SK-N-SH (cell line): ENCODE data around the gene ADAMTS14. TPM values are rescaled to one million over a fixed set of nuclear protein-coding genes. Genes with fewer than 3 reads are reported as not detected.

Experiments used
- CTCF ChIA-PET: fragments of 300-600, 350-600 bp; formaldehyde crosslinking; extraction: SDS; loops from one replicate; lab custom pipeline; 2021; lab: Yijun Ruan, JAX
- POLR2A ChIA-PET: fragments of 350-600 bp; sonication (Branson Sonifier 250); formaldehyde crosslinking; extraction: SDS; loops from one replicate; lab custom pipeline; 2020; ENCODE audit warnings: antibody characterized with exemption, inconsistent platforms; lab: Yijun Ruan, JAX
- DNase-seq: peaks from one replicate; pipeline ENCODE4 v3.0.0; 2012
- H2AFZ ChIP-seq: fragments of 200-600 bp; sonication (generic); 2 replicates; pipeline ENCODE4 v1.8.1; 2016; ENCODE audit warnings: antibody characterized with exemption, mild to moderate bottlenecking, low read depth
- H3F3A ChIP-seq: fragments of 200-600 bp; sonication (generic); replicated peaks from 2 replicates; pipeline ENCODE3; 2016; ENCODE audit warnings: antibody characterized with exemption, mild to moderate bottlenecking; ENCODE audit not compliant: insufficient read depth
- H3K27ac ChIP-seq, 2 experiments: fragments of 200-500 bp in 1 of 2; fragments of 200-600 bp in 1 of 2; sonication (Bioruptor generic) in 1 of 2; sonication (generic), shearing (Covaris generic) in 1 of 2; 2 replicates each; pipeline versions ENCODE4 v1.5.1 to v1.6.1; 2014 to 2016; ENCODE audit warnings: low read depth in 2 of 2, inconsistent platforms in 1 of 2, low read length in 1 of 2, mild to moderate bottlenecking in 1 of 2, mixed read lengths in 1 of 2
- H3K27me3 ChIP-seq: fragments of 200-600 bp; sonication (generic), shearing (Covaris generic); 2 replicates; pipeline ENCODE4 v1.6.1; 2016; ENCODE audit warnings: mixed run types; ENCODE audit not compliant: insufficient read depth
- H3K36me3 ChIP-seq, 2 experiments: fragments of 200-500 bp in 1 of 2; fragments of 200-600 bp in 1 of 2; sonication (Bioruptor generic) in 1 of 2; sonication (generic) in 1 of 2; replicated peaks in 1 of 2; 2 replicates each; pipeline versions ENCODE3 to v1.5.1; 2014 to 2016; ENCODE audit warnings: low read length in 1 of 2, mild to moderate bottlenecking in 1 of 2; ENCODE audit not compliant: insufficient read depth in 2 of 2, control insufficient read depth in 1 of 2
- H3K4me1 ChIP-seq, 2 experiments: fragments of 200-500 bp in 1 of 2; fragments of 200-600 bp in 1 of 2; sonication (Bioruptor generic) in 1 of 2; sonication (generic), shearing (Covaris generic) in 1 of 2; 2 replicates each; pipeline versions ENCODE4 v1.5.1 to v1.6.1; 2014 to 2016; ENCODE audit warnings: low read depth in 1 of 2, low read length in 1 of 2, mixed run types in 1 of 2; ENCODE audit not compliant: insufficient read depth in 2 of 2, control insufficient read depth in 1 of 2
- H3K4me2 ChIP-seq: fragments of 200-600 bp; sonication (generic), shearing (Covaris generic); 2 replicates; pipeline ENCODE4 v1.6.1; 2017; ENCODE audit warnings: mixed run types
- H3K4me3 ChIP-seq, 2 experiments: fragments of 200-500 bp in 1 of 2; fragments of 200-600 bp in 1 of 2; sonication (Bioruptor generic) in 1 of 2; sonication (generic), shearing (Covaris generic) in 1 of 2; 2 replicates each; pipeline versions ENCODE4 v1.5.1 to v1.8.1; 2014 to 2016; ENCODE audit warnings: low read depth in 2 of 2, inconsistent platforms in 1 of 2, low read length in 1 of 2, mild to moderate bottlenecking in 1 of 2, mixed read lengths in 1 of 2, moderate library complexity in 1 of 2
- H3K79me2 ChIP-seq: fragments of 200-600 bp; sonication (generic); 2 replicates; pipeline ENCODE4 v1.8.1; 2017; ENCODE audit warnings: mild to moderate bottlenecking; ENCODE audit not compliant: insufficient read depth
- H3K9ac ChIP-seq: fragments of 200-600 bp; sonication (generic); 2 replicates; pipeline ENCODE4 v1.6.1; 2017; ENCODE audit warnings: mixed run types
- H3K9me2 ChIP-seq: fragments of 200-600 bp; sonication (generic); 2 replicates; pipeline ENCODE4 v1.6.1; 2017; ENCODE audit warnings: mixed run types
- H3K9me3 ChIP-seq: fragments of 200-600 bp; sonication (generic); 2 replicates; pipeline ENCODE4 v1.6.1; 2017; ENCODE audit warnings: mixed run types, mild to moderate bottlenecking, moderate library complexity
- H4K20me1 ChIP-seq: fragments of 200-600 bp; sonication (generic); 2 replicates; pipeline ENCODE4 v1.6.1; 2017; ENCODE audit warnings: mild to moderate bottlenecking, mixed run types; ENCODE audit not compliant: insufficient read depth
- EZH2phosphoT487 ChIP-seq: fragments of 200-600 bp; sonication (generic); IDR thresholded peaks from 2 replicates; pipeline ENCODE4 v1.6.1; 2017; ENCODE audit warnings: low read depth, mixed run types, mild to moderate bottlenecking, antibody characterized with exemption, moderate library complexity, borderline replicate concordance
- FOSL2 ChIP-seq: IDR thresholded peaks from 2 replicates; pipeline ENCODE4 v1.4.0; 2012; ENCODE audit warnings: low read depth, mild to moderate bottlenecking, moderate library complexity, borderline replicate concordance
- FOXJ3 ChIP-seq: sonication (generic); formaldehyde crosslinking; IDR thresholded peaks from 2 replicates; pipeline ENCODE4 v1.5.1; 2020; ENCODE audit warnings: mild to moderate bottlenecking, missing genetic modification reagents
- GABPA ChIP-seq: IDR thresholded peaks from 2 replicates; pipeline ENCODE4 v1.4.0; 2012; ENCODE audit warnings: low read depth, mild to moderate bottlenecking
- JUND ChIP-seq: IDR thresholded peaks from 2 replicates; pipeline ENCODE4 v1.4.0; 2012
- MAX ChIP-seq: IDR thresholded peaks from 2 replicates; pipeline ENCODE4 v1.4.0; 2012; ENCODE audit warnings: low read depth
- MEF2A ChIP-seq: IDR thresholded peaks from 2 replicates; pipeline ENCODE4 v1.4.0; 2012; ENCODE audit warnings: low read depth, borderline replicate concordance
- NFIC ChIP-seq: IDR thresholded peaks from 2 replicates; pipeline ENCODE4 v1.4.0; 2012; ENCODE audit warnings: borderline replicate concordance
- NRF1 ChIP-seq: IDR thresholded peaks from 2 replicates; pipeline ENCODE4 v1.6.1; 2012; ENCODE audit warnings: low read depth, mild to moderate bottlenecking, low read length
- POLR2AphosphoS5 ChIP-seq: IDR thresholded peaks from 2 replicates; pipeline ENCODE4 v1.6.1; 2012; ENCODE audit warnings: low read depth, low read length
- RAD21 ChIP-seq: IDR thresholded peaks from 2 replicates; pipeline ENCODE4 v1.6.1; 2012; ENCODE audit warnings: mild to moderate bottlenecking, low read length
- REST ChIP-seq: IDR thresholded peaks from 2 replicates; pipeline ENCODE4 v1.6.1; 2012; ENCODE audit warnings: mild to moderate bottlenecking, low read depth, low read length, moderate library complexity
- RFX5 ChIP-seq: IDR thresholded peaks from 2 replicates; pipeline ENCODE4 v1.6.1; 2012; ENCODE audit warnings: mild to moderate bottlenecking, improper control_type of control experiment, low read length
- RXRA ChIP-seq: IDR thresholded peaks from 2 replicates; pipeline ENCODE4 v1.4.0; 2012; ENCODE audit warnings: low read depth, mild to moderate bottlenecking, borderline replicate concordance
- TAF1 ChIP-seq: IDR thresholded peaks from 2 replicates; pipeline ENCODE4 v1.6.1; 2012; ENCODE audit warnings: low read depth, mild to moderate bottlenecking, low read length, moderate library complexity, borderline replicate concordance
- YY1 ChIP-seq: IDR thresholded peaks from 2 replicates; pipeline ENCODE4 v1.4.0; 2012; ENCODE audit warnings: low read depth, mild to moderate bottlenecking
- ZBTB33 ChIP-seq: IDR thresholded peaks from 2 replicates; pipeline ENCODE4 v1.4.0; 2012; ENCODE audit warnings: low read depth, borderline replicate concordance
- WGBS: methylation state at CpG from one replicate; pipeline ENCODE4 v1.1.6; 2017; ENCODE audit warnings: low lambda C conversion rate; 5-methylcytosine and 5-hydroxymethylcytosine counted together
- polyA plus RNA-seq, 3 experiments: library from polyadenylated mRNA; depleted of rRNA; stranded (reverse); fragments of >200 nt; gene quantifications; 2 replicates each; pipeline ENCODE4 v1.2.3, GENCODE V29; 2012
- TF ChIP-seq, protein P1 (sequence below): fragments of 150-350 bp; IDR thresholded peaks from 2 replicates; pipeline ENCODE4 v1.6.1; 2017; ENCODE audit warnings: antibody characterized with exemption, low read length, low read depth, borderline replicate concordance

Gene ADAMTS14
- polyA plus RNA-seq, 1 of the 3 experiments (the other 2 are of a cell fraction): 1.1 TPM

GRCh38 chr10:70751991-70752390 is 79.7 kb downstream of the ADAMTS14 start:
- no peaks in the 10 kb centered on the region for H3K36me3 ChIP-seq
- H3K4me3 ChIP-seq: no peak overlapping the region
- no peaks in the 10 kb centered on the region for H3K27me3 ChIP-seq
- TF ChIP-seq TAF1: no peak
- no peak for TF ChIP-seq FOSL2
- TF ChIP-seq RFX5: no peak
- TF ChIP-seq, protein P1, sequence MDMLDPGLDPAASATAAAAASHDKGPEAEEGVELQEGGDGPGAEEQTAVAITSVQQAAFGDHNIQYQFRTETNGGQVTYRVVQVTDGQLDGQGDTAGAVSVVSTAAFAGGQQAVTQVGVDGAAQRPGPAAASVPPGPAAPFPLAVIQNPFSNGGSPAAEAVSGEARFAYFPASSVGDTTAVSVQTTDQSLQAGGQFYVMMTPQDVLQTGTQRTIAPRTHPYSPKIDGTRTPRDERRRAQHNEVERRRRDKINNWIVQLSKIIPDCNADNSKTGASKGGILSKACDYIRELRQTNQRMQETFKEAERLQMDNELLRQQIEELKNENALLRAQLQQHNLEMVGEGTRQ: no peak
- TF ChIP-seq NFIC: no peak
- no peak for TF ChIP-seq RAD21
- TF ChIP-seq ZBTB33: no peak
- TF ChIP-seq MEF2A: no peak
- TF ChIP-seq POLR2AphosphoS5: no peak
- no peak for TF ChIP-seq JUND
- no peak for TF ChIP-seq FOXJ3 (CRISPR knock-in tag)
- TF ChIP-seq GABPA: no peak
- TF ChIP-seq RXRA: no peak
- no peak for TF ChIP-seq MAX
- no peak for TF ChIP-seq NRF1
- no peak for TF ChIP-seq EZH2phosphoT487
- no peak for TF ChIP-seq YY1
- no peak for TF ChIP-seq REST
- no peaks in the 10 kb centered on the region for H3K9me3 ChIP-seq
- H3K9me2 ChIP-seq: no peaks in the 10 kb centered on the region
- no peak overlapping the region for H3K9ac ChIP-seq
- no peak overlapping the region for H3K4me2 ChIP-seq
- H3F3A ChIP-seq: no peaks in the 10 kb centered on the region
- no peaks in the 10 kb centered on the region for H4K20me1 ChIP-seq
- H3K79me2 ChIP-seq: no peaks in the 10 kb centered on the region
- WGBS: 86% methylated on average over 6 of the region's 14 CpGs
- H2AFZ ChIP-seq: no peak overlapping the region
- POLR2A ChIA-PET: no interaction called here
- no peak overlapping the region for H3K27ac ChIP-seq
- CTCF ChIA-PET: interaction anchor here (0.9 to 1.5 kb wide), 2 partner anchors 133 to 291 kb away, joined by 3 to 6 read pairs; no protein-coding TSS in a partner anchor
- DNase-seq: no peak
- H3K4me1 ChIP-seq: no peaks in the 10 kb centered on the region; a peak in 1 of 4 replicates
